H1 (cell line): ENCODE measurements around the gene OPCML. TPM values are rescaled to one million over a fixed set of nuclear protein-coding genes. Genes with fewer than 3 reads are reported as not detected.

Source experiments
- CTCF ChIA-PET: fragments of 300-600 bp; sonication (Branson Sonifier 250); formaldehyde crosslinking; loops from one replicate; lab custom pipeline; 2021; ENCODE audit not compliant: partially characterized antibody; lab: Charles Lee
- POLR2A ChIA-PET: fragments of 300-600 bp; sonication (Branson Sonifier 250); formaldehyde crosslinking; loops from one replicate; lab custom pipeline; 2021; ENCODE audit warnings: inconsistent platforms; ENCODE audit not compliant: partially characterized antibody; lab: Charles Lee
- DNase-seq, 2 experiments: peaks; one replicate each; pipeline versions ENCODE4 v3.0.0 to v3.0.0-alpha.2; 2010 to 2022; ENCODE audit warnings: low spot score in 2 of 2, low read depth in 1 of 2, mixed read lengths in 1 of 2
- FAIRE-seq: peaks from 2 replicates; lab custom pipeline; 2011; peaks lifted over from hg19 to GRCh38; lab: Jason Lieb, UNC
- H2AFZ ChIP-seq: 2 replicates; pipeline ENCODE4 v1.8.1; 2012; ENCODE audit warnings: low read length, inconsistent platforms
- H2AK5ac ChIP-seq: 2 replicates; pipeline ENCODE4 v1.6.1; 2013; ENCODE audit warnings: low read depth, low read length
- H2BK120ac ChIP-seq: replicated peaks from 2 replicates; pipeline ENCODE3; 2013; ENCODE audit warnings: low read depth, low read length, inconsistent platforms
- H2BK12ac ChIP-seq: 2 replicates; pipeline ENCODE4 v1.6.1; 2013; ENCODE audit warnings: low read depth, low read length
- H2BK15ac ChIP-seq: 2 replicates; pipeline ENCODE4 v1.6.1; 2013; ENCODE audit warnings: low read length
- H2BK20ac ChIP-seq: 2 replicates; pipeline ENCODE4 v1.6.1; 2013; ENCODE audit warnings: low read length
- H2BK5ac ChIP-seq: 2 replicates; pipeline ENCODE4 v1.6.1; 2013; ENCODE audit warnings: low read depth, low read length
- H3K14ac ChIP-seq: 2 replicates; pipeline ENCODE4 v1.6.1; 2013; ENCODE audit warnings: inconsistent platforms; ENCODE audit not compliant: insufficient read length
- H3K18ac ChIP-seq: 2 replicates; pipeline ENCODE4 v1.6.1; 2013; ENCODE audit warnings: low read length; ENCODE audit errors: extremely low read depth
- H3K23ac ChIP-seq: 2 replicates; pipeline ENCODE4 v1.6.1; 2013; ENCODE audit warnings: inconsistent platforms; ENCODE audit not compliant: insufficient read length
- H3K23me2 ChIP-seq: 2 replicates; pipeline ENCODE4 v1.6.1; 2013; ENCODE audit warnings: low read depth, low read length
- H3K27ac ChIP-seq: 2 replicates; pipeline ENCODE4 v1.6.1; 2011; ENCODE audit warnings: low read depth, low read length, inconsistent platforms
- H3K27me3 ChIP-seq, 4 experiments: replicated peaks in 1 of 4; 1 replicate in 1 of 4; 2 replicates in 3 of 4; pipeline versions ENCODE4 v1.6.1 to v1.8.1; 2011 to 2013; ENCODE audit warnings: low read length in 3 of 4, mild to moderate bottlenecking in 3 of 4, inconsistent platforms in 2 of 4, mixed read lengths in 2 of 4, moderate library complexity in 1 of 4; ENCODE audit not compliant: control insufficient read depth in 3 of 4, insufficient read depth in 3 of 4; ENCODE audit errors: extremely low read depth in 1 of 4
- H3K36me3 ChIP-seq, 4 experiments: 2 replicates each; pipeline versions ENCODE4 v1.6.1 to v1.8.1; 2011 to 2013; ENCODE audit warnings: mild to moderate bottlenecking in 4 of 4, low read length in 3 of 4, moderate library complexity in 2 of 4, control low read depth in 1 of 4, inconsistent platforms in 1 of 4; ENCODE audit not compliant: insufficient read depth in 4 of 4, control insufficient read depth in 2 of 4
- H3K4ac ChIP-seq: replicated peaks from 2 replicates; pipeline ENCODE3; 2013; ENCODE audit warnings: low read length, low read depth, mixed read lengths, inconsistent platforms; ENCODE audit not compliant: insufficient read length
- H3K4me1 ChIP-seq, 4 experiments: replicated peaks in 1 of 4; 1 replicate in 1 of 4; 2 replicates in 3 of 4; pipeline versions ENCODE4 v1.6.1 to v1.8.1; 2011 to 2013; ENCODE audit warnings: low read length in 3 of 4, inconsistent platforms in 2 of 4, mixed read lengths in 1 of 4; ENCODE audit not compliant: insufficient read depth in 4 of 4, control insufficient read depth in 3 of 4
- H3K4me2 ChIP-seq, 2 experiments: 2 replicates each; pipeline versions ENCODE4 v1.6.1 to v1.8.1; 2011 to 2013; ENCODE audit warnings: low read depth in 2 of 2, low read length in 2 of 2, control low read depth in 1 of 2, inconsistent platforms in 1 of 2, mild to moderate bottlenecking in 1 of 2; ENCODE audit not compliant: insufficient read depth in 1 of 2
- H3K4me3 ChIP-seq, 4 experiments: fragments of 200-600, 300-600 bp in 1 of 4; sonication (generic), shearing (Covaris generic), sonication (Bioruptor Twin) in 1 of 4; 2 replicates each; pipeline versions ENCODE4 v1.5.1 to v1.8.1; 2011 to 2016; ENCODE audit warnings: low read length in 4 of 4, low read depth in 3 of 4, control low read depth in 2 of 4, inconsistent platforms in 2 of 4, mild to moderate bottlenecking in 2 of 4, mixed read lengths in 1 of 4, moderate library complexity in 1 of 4; ENCODE audit not compliant: insufficient read depth in 2 of 4; ENCODE audit errors: extremely low read depth in 1 of 4
- H3K56ac ChIP-seq: replicated peaks from 2 replicates; pipeline ENCODE3; 2013; ENCODE audit warnings: low read depth, mild to moderate bottlenecking, mixed read lengths, low read length, inconsistent platforms; ENCODE audit not compliant: insufficient read length
- H3K79me1 ChIP-seq: 2 replicates; pipeline ENCODE4 v1.6.1; 2013; ENCODE audit warnings: low read depth, low read length, control low read depth
- H3K79me2 ChIP-seq, 2 experiments: 2 replicates each; pipeline versions ENCODE4 v1.6.1 to v1.8.1; 2012 to 2013; ENCODE audit warnings: low read length in 2 of 2, mild to moderate bottlenecking in 2 of 2, inconsistent platforms in 1 of 2; ENCODE audit not compliant: insufficient read depth in 2 of 2, control insufficient read depth in 1 of 2
- H3K9ac ChIP-seq, 4 experiments: replicated peaks in 1 of 4; 1 replicate in 1 of 4; 2 replicates in 3 of 4; pipeline versions ENCODE4 v1.6.1 to v1.8.1; 2011 to 2013; ENCODE audit warnings: low read depth in 3 of 4, low read length in 3 of 4, control low read depth in 2 of 4, mild to moderate bottlenecking in 2 of 4, moderate library complexity in 2 of 4, inconsistent platforms in 1 of 4; ENCODE audit errors: extremely low read depth in 1 of 4
- H3K9me3 ChIP-seq, 2 experiments: 2 replicates each; pipeline versions ENCODE4 v1.6.1 to v1.8.1; 2012 to 2013; ENCODE audit warnings: mild to moderate bottlenecking in 2 of 2, moderate library complexity in 2 of 2, control low read depth in 1 of 2, inconsistent platforms in 1 of 2, low read depth in 1 of 2, low read length in 1 of 2, mixed read lengths in 1 of 2; ENCODE audit not compliant: insufficient read depth in 2 of 2
- H4K20me1 ChIP-seq, 2 experiments: replicated peaks in 1 of 2; 2 replicates each; pipeline versions ENCODE3 to v1.8.1; 2011 to 2013; ENCODE audit warnings: inconsistent platforms in 2 of 2, low read length in 2 of 2, mild to moderate bottlenecking in 1 of 2; ENCODE audit not compliant: insufficient read depth in 2 of 2, control insufficient read depth in 1 of 2
- H4K5ac ChIP-seq: 2 replicates; pipeline ENCODE4 v1.6.1; 2013; ENCODE audit warnings: low read length, low read depth, mixed read lengths, inconsistent platforms; ENCODE audit not compliant: insufficient read length
- H4K8ac ChIP-seq: 2 replicates; pipeline ENCODE4 v1.8.0; 2013; ENCODE audit warnings: mild to moderate bottlenecking, moderate library complexity, low read length, inconsistent platforms; ENCODE audit not compliant: insufficient read depth; ENCODE audit errors: extremely low read depth
- H4K91ac ChIP-seq: replicated peaks from 2 replicates; pipeline ENCODE3; 2013; ENCODE audit warnings: low read length, mixed read lengths, inconsistent platforms; ENCODE audit not compliant: insufficient read length
- CTBP2 ChIP-seq: IDR thresholded peaks from 2 replicates; pipeline ENCODE4 v1.7.0; 2011; ENCODE audit warnings: borderline replicate concordance, mild to moderate bottlenecking, moderate library complexity, mixed read lengths, low read length; ENCODE audit not compliant: insufficient read depth, insufficient read length
- EP300 ChIP-seq, 2 experiments: IDR thresholded peaks; 1 replicate in 1 of 2; 2 replicates in 1 of 2; pipeline ENCODE4 v1.6.1; 2011 to 2012; ENCODE audit warnings: low read depth in 2 of 2, low read length in 2 of 2, mild to moderate bottlenecking in 2 of 2, borderline replicate concordance in 1 of 2, inconsistent platforms in 1 of 2, moderate library complexity in 1 of 2
- MAX ChIP-seq: IDR thresholded peaks from 2 replicates; pipeline ENCODE4 v1.6.1; 2012; ENCODE audit warnings: inconsistent platforms
- NRF1 ChIP-seq: IDR thresholded peaks from 2 replicates; pipeline ENCODE4 v1.6.1; 2011; ENCODE audit warnings: mild to moderate bottlenecking, low read depth, low read length, improper control_type of control experiment
- POLR2AphosphoS5 ChIP-seq: IDR thresholded peaks from 2 replicates; pipeline ENCODE4 v1.6.1; 2011; ENCODE audit warnings: low read depth, low read length
- RAD21 ChIP-seq, 2 experiments: IDR thresholded peaks in 1 of 2; conservative IDR thresholded peaks in 1 of 2; 2 replicates each; pipeline ENCODE4 v1.6.1; 2011; ENCODE audit warnings: low read depth in 2 of 2, low read length in 2 of 2, improper control_type of control experiment in 1 of 2, inconsistent platforms in 1 of 2, mild to moderate bottlenecking in 1 of 2, moderate library complexity in 1 of 2
- WGBS, 2 experiments: shearing (Covaris generic) in 1 of 2; methylation state at CpG; one replicate each; pipeline versions ENCODE4 v1.1.6 to v1.1.7; 2013 to 2015; ENCODE audit warnings: low lambda C conversion rate in 2 of 2, mixed read lengths in 2 of 2, inconsistent platforms in 1 of 2, low coverage in 1 of 2, missing lambda C conversion rate in 1 of 2; ENCODE audit not compliant: insufficient replicate concordance in 2 of 2, insufficient coverage in 1 of 2, insufficient read length in 1 of 2; ENCODE audit errors: extremely low coverage in 1 of 2, missing lambda C conversion rate in 1 of 2; 5-methylcytosine and 5-hydroxymethylcytosine counted together
- polyA plus RNA-seq, 7 experiments: library from polyadenylated mRNA; depleted of rRNA in 3 of 7; stranded (reverse) in 5 of 7; unstranded in 2 of 7; fragments of >200 nt in 5 of 7; fragments of 200-250 nt in 2 of 7; gene quantifications; 1 replicate in 5 of 7; 2 replicates in 1 of 7; 4 replicates in 1 of 7; pipeline versions ENCODE4 v1.2.1 to v1.2.3, GENCODE V29; 2011 to 2013; ENCODE audit warnings: missing spikeins in 2 of 7, mixed read lengths in 2 of 7
- total RNA-seq: library from RNA; stranded (reverse); fragmentation: NEBNext Ultra II Directional; extraction: Animal tissue kit (Norgen Biotek cat#: 25700); gene quantifications from 2 replicates; pipeline ENCODE4 v1.2.1, GENCODE V29; 2021

OPCML gene
- total and polyA plus RNA-seq, 2 of the 8 experiments (the other 6 are each of a cell fraction or from before 2014, with no cell fraction given) = 2.3 to 3.1 TPM

- Histone ChIP-seq H3K14ac (no peak overlapping the region), H3K27ac (no peak overlapping the region), H2AK5ac (no peak overlapping the region), H4K8ac (peak overlapping the region; percentile 11; the same call in 1 of the 2 replicates), H3K9ac (no peak overlapping the region), H3K79me1 (peaks cover 2% of the 10 kb centered on the region; the same call in 1 of the 2 replicates), H2BK20ac (no peak overlapping the region), H3K23me2 (no peaks in the 10 kb centered on the region), H3K27me3 (no peaks in the 10 kb centered on the region), H3K18ac (no peak overlapping the region), H3K23ac (no peak overlapping the region), H2BK12ac (no peak overlapping the region), H3K9me3 (no peaks in the 10 kb centered on the region), H3K4ac (no peak overlapping the region), H3K79me2 (no peaks in the 10 kb centered on the region), H2BK5ac (no peak overlapping the region), H3K4me1 (peaks cover 0 to 14% (median 4%) of the 10 kb centered on the region in 4 experiments; a peak in 3 of 7 replicates), H4K91ac (no peak overlapping the region), H3K36me3 (no peaks in the 10 kb centered on the region), H4K5ac (no peak overlapping the region), H4K20me1 (no peaks in the 10 kb centered on the region), H3K4me2 (no peak overlapping the region), H3K4me3 (no peak overlapping the region), H3K56ac (no peak overlapping the region), H2BK120ac (no peak overlapping the region), H2AFZ (no peak overlapping the region), H2BK15ac (no peak overlapping the region)
- no peak for TF ChIP-seq POLR2AphosphoS5
- no peak for TF ChIP-seq CTBP2
- no peak for TF ChIP-seq MAX
- TF ChIP-seq RAD21 (IDR thresholded peaks at IDR 0.05 in 1 of 2, conservative IDR thresholded peaks at IDR 0.05 in 1 of 2; ENCODE audit: low read depth in 2 of 2, low read length in 2 of 2) = no peak
- no peak for TF ChIP-seq NRF1
- no peak for TF ChIP-seq EP300 (IDR thresholded peaks at IDR 0.05; ENCODE audit: borderline replicate concordance in 1 of 2, low read depth in 2 of 2, low read length in 2 of 2)
- DNase-seq (no peak), FAIRE-seq (no peak)
- ChIA-PET POLR2A (no interaction called here), CTCF (no interaction called here)
- WGBS, 2 experiments = 90% methylated on average over 7 of the region's 7 CpGs; no CpG with 5 or more reads in 1 of the 2 experiments
Measured at GRCh38 chr11:133498969-133499368, 33.3 kb downstream of the OPCML start.
